ENCODE data around the gene GTF3C5. TPM values are rescaled to one million over a fixed set of nuclear protein-coding genes. Genes with fewer than 3 reads are reported as not detected.

GTF3C5 gene
- total and polyA plus RNA-seq, 10 of the 15 experiments (the other 5 are each of a cell fraction or from before 2014, with no cell fraction given): 2.2 to 81.1 (median 68.7) TPM

DNA sequence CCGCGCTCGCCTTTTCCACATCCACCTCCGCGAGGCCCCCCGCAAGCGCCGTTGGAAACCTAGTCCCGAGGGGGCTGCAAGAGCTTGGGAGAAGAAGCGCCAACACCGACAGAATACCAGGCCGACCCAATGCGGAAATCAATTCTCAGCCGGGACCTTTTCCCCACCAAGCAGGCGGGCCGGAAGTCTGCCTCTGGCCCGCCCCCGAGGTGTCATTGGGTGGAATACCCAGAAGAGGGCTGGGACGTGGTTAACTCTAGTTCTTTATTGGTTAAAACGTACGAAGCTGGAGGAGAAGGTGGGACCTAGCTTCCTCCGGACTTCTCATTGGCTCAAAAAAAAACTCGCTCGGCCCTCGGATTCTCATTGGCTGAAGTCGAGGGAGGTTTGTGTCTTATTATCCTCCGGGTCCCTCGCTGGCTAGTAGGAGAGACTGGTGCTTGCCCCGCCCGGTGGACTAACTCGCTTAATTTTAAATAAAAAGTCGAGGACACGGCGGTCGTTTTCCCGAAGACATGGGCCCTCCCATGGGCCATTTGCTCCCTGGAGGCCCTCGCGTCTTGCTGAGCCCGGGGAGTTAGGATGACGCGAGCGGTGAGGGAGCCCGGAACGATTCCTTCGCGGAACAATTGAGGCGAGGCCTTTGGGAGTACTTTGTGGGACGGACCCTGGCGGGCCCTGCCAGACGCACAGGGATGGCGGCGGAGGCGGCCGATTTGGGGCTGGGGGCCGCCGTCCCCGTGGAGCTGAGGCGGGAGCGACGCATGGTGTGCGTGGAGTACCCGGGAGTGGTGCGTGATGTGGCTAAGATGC lies at the start of gene GTF3C5 (continued):
- peak; percentile 87 for TF ChIP-seq MXI1 (IDR thresholded peaks at IDR 0.05; ENCODE audit: low read depth, low read length)
- peak; percentile 98 for TF ChIP-seq ZNF207 (IDR thresholded peaks at IDR 0.05; ENCODE audit: borderline replicate concordance)
- TF ChIP-seq, protein P1, sequence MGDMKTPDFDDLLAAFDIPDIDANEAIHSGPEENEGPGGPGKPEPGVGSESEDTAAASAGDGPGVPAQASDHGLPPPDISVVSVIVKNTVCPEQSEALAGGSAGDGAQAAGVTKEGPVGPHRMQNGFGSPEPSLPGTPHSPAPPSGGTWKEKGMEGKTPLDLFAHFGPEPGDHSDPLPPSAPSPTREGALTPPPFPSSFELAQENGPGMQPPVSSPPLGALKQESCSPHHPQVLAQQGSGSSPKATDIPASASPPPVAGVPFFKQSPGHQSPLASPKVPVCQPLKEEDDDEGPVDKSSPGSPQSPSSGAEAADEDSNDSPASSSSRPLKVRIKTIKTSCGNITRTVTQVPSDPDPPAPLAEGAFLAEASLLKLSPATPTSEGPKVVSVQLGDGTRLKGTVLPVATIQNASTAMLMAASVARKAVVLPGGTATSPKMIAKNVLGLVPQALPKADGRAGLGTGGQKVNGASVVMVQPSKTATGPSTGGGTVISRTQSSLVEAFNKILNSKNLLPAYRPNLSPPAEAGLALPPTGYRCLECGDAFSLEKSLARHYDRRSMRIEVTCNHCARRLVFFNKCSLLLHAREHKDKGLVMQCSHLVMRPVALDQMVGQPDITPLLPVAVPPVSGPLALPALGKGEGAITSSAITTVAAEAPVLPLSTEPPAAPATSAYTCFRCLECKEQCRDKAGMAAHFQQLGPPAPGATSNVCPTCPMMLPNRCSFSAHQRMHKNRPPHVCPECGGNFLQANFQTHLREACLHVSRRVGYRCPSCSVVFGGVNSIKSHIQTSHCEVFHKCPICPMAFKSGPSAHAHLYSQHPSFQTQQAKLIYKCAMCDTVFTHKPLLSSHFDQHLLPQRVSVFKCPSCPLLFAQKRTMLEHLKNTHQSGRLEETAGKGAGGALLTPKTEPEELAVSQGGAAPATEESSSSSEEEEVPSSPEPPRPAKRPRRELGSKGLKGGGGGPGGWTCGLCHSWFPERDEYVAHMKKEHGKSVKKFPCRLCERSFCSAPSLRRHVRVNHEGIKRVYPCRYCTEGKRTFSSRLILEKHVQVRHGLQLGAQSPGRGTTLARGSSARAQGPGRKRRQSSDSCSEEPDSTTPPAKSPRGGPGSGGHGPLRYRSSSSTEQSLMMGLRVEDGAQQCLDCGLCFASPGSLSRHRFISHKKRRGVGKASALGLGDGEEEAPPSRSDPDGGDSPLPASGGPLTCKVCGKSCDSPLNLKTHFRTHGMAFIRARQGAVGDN (IDR thresholded peaks at IDR 0.05): no peak
- peak; percentile 95 for TF ChIP-seq POLR2A (IDR thresholded peaks at IDR 0.05; ENCODE audit: low read depth, low read length)
- TF ChIP-seq SMAD5 (IDR thresholded peaks at IDR 0.05; ENCODE audit: low read depth): peak; percentile 62
- peak; percentile 41; the same call in 1 of the 2 replicates for TF ChIP-seq BACH1 (IDR thresholded peaks at IDR 0.05; ENCODE audit: borderline replicate concordance)
- TF ChIP-seq, protein P2, sequence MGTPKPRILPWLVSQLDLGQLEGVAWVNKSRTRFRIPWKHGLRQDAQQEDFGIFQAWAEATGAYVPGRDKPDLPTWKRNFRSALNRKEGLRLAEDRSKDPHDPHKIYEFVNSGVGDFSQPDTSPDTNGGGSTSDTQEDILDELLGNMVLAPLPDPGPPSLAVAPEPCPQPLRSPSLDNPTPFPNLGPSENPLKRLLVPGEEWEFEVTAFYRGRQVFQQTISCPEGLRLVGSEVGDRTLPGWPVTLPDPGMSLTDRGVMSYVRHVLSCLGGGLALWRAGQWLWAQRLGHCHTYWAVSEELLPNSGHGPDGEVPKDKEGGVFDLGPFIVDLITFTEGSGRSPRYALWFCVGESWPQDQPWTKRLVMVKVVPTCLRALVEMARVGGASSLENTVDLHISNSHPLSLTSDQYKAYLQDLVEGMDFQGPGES (IDR thresholded peaks at IDR 0.05): no peak; the same call in 1 of the 2 replicates
- peak; percentile 45; the same call in 1 of the 2 replicates for TF ChIP-seq FOXM1 (IDR thresholded peaks at IDR 0.05; ENCODE audit: low read depth, low read length)
- TF ChIP-seq FOXK2 (IDR thresholded peaks at IDR 0.05): peak; percentile 48
